MM.1S (cell line): ENCODE data around the gene MED13L.

Experiments used
- DNase-seq: peaks from one replicate; pipeline ENCODE4 v3.0.0-alpha.2; 2015
- H2AFZ ChIP-seq: fragments of 300-600 bp; sonication (generic); 2 replicates; pipeline ENCODE4 v1.6.0; 2016; ENCODE audit warnings: antibody characterized with exemption, low read length
- H3F3A ChIP-seq: fragments of 300-600 bp; sonication (generic); 2 replicates; pipeline ENCODE4 v1.6.1; 2016; ENCODE audit warnings: mild to moderate bottlenecking, antibody characterized with exemption, low read length, moderate library complexity, mixed read lengths; ENCODE audit not compliant: insufficient read depth
- H3K27ac ChIP-seq: fragments of 300-600 bp; sonication (generic); 2 replicates; pipeline ENCODE4 v1.5.1; 2016; ENCODE audit warnings: mild to moderate bottlenecking, low read length
- H3K27me3 ChIP-seq: fragments of 300-600 bp; sonication (generic); replicated peaks from 2 replicates; pipeline ENCODE4 v1.6.0; 2016; ENCODE audit warnings: low read length; ENCODE audit not compliant: insufficient read depth
- H3K36me3 ChIP-seq: fragments of 300-600 bp; sonication (generic); replicated peaks from 2 replicates; pipeline ENCODE4 v1.6.1; 2016; ENCODE audit warnings: mild to moderate bottlenecking, low read length, mixed read lengths; ENCODE audit not compliant: insufficient read depth
- H3K4me1 ChIP-seq: fragments of 300-600 bp; sonication (generic); 2 replicates; pipeline ENCODE4 v1.6.1; 2016; ENCODE audit warnings: low read length, mixed read lengths
- H3K4me2 ChIP-seq: fragments of 300-600 bp; sonication (generic); 2 replicates; pipeline ENCODE4 v1.6.0; 2016; ENCODE audit warnings: low read depth, low read length
- H3K4me3 ChIP-seq: fragments of 300-600 bp; sonication (generic); 2 replicates; pipeline ENCODE4 v1.5.1; 2016; ENCODE audit warnings: low read length, mixed read lengths
- H3K79me2 ChIP-seq: fragments of 300-600 bp; sonication (generic); 2 replicates; pipeline ENCODE4 v1.6.1; 2016; ENCODE audit warnings: mixed run types, low read length, mixed read lengths
- H3K9ac ChIP-seq: fragments of 300-600 bp; sonication (generic); 2 replicates; pipeline ENCODE4 v1.6.1; 2016; ENCODE audit warnings: low read length, mixed read lengths
- H3K9me2 ChIP-seq: fragments of 300-600 bp; sonication (generic); replicated peaks from 2 replicates; pipeline ENCODE4 v1.6.1; 2016; ENCODE audit warnings: mild to moderate bottlenecking, low read length, mixed read lengths; ENCODE audit not compliant: insufficient read depth
- H3K9me3 ChIP-seq: fragments of 300-600 bp; sonication (generic); replicated peaks from 2 replicates; pipeline ENCODE4 v1.6.1; 2016; ENCODE audit warnings: mild to moderate bottlenecking, low read length, mixed read lengths; ENCODE audit not compliant: insufficient read depth
- H4K20me1 ChIP-seq: fragments of 300-600 bp; sonication (generic); 2 replicates; pipeline ENCODE4 v1.6.1; 2016; ENCODE audit warnings: mild to moderate bottlenecking, low read length, moderate library complexity, mixed read lengths; ENCODE audit not compliant: insufficient read depth
- EZH2 ChIP-seq: fragments of 300-600 bp; sonication (generic); optimal IDR thresholded peaks from 2 replicates; pipeline ENCODE3; 2017; ENCODE audit warnings: low read depth, mild to moderate bottlenecking, antibody characterized with exemption, low read length, mixed read lengths
- EZH2phosphoT487 ChIP-seq: fragments of 300-600 bp; sonication (generic); IDR thresholded peaks from 2 replicates; pipeline ENCODE4 v1.6.1; 2018; ENCODE audit warnings: antibody characterized with exemption, low read length
- TF ChIP-seq, protein P1 (sequence below): fragments of 300-600 bp; sonication (generic); IDR thresholded peaks from 2 replicates; pipeline ENCODE4 v1.5.1; 2016; ENCODE audit warnings: antibody characterized with exemption, low read length, mixed read lengths

The MED13L gene

DNA sequence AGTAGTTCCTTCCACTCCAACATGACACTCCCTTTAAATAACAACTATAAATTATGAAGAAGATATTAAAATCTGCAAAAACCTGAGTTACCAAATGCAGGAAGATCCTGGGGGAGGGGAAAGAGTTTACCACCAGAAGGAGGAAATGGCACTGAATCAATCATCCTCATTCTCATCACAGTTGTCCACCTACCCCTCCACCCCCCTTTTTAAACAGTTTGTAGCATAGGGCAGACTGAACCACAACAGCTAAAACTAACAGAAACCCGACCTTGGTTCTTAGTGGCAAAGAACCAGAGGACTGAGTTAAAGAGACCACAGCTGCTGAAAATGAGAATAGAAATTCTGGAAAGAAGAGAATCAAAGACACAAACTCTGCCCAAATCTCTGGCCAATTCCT, 189.5 kb downstream of the MED13L start:
- no peaks in the 10 kb centered on the region for H3K9me2 ChIP-seq
- H3K27me3 ChIP-seq, result no peaks in the 10 kb centered on the region
- no peaks in the 10 kb centered on the region for H3F3A ChIP-seq
- peaks cover 73% of the 10 kb centered on the region for H3K79me2 ChIP-seq
- H2AFZ ChIP-seq, result no peak overlapping the region
- TF ChIP-seq EZH2 (no peak), EZH2phosphoT487 (no peak)
- TF ChIP-seq, protein P1, sequence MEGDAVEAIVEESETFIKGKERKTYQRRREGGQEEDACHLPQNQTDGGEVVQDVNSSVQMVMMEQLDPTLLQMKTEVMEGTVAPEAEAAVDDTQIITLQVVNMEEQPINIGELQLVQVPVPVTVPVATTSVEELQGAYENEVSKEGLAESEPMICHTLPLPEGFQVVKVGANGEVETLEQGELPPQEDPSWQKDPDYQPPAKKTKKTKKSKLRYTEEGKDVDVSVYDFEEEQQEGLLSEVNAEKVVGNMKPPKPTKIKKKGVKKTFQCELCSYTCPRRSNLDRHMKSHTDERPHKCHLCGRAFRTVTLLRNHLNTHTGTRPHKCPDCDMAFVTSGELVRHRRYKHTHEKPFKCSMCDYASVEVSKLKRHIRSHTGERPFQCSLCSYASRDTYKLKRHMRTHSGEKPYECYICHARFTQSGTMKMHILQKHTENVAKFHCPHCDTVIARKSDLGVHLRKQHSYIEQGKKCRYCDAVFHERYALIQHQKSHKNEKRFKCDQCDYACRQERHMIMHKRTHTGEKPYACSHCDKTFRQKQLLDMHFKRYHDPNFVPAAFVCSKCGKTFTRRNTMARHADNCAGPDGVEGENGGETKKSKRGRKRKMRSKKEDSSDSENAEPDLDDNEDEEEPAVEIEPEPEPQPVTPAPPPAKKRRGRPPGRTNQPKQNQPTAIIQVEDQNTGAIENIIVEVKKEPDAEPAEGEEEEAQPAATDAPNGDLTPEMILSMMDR, result no peak
- H3K9me3 ChIP-seq, result no peaks in the 10 kb centered on the region
- H3K27ac ChIP-seq, result no peak overlapping the region
- H3K4me1 ChIP-seq, result peaks cover 8% of the 10 kb centered on the region; the same call in 1 of the 2 replicates
- no peaks in the 10 kb centered on the region for H3K36me3 ChIP-seq
- no peak overlapping the region for H3K9ac ChIP-seq
- no peak overlapping the region for H3K4me3 ChIP-seq
- H4K20me1 ChIP-seq, result peaks cover 5% of the 10 kb centered on the region; the same call in 1 of the 2 replicates
- no peak for DNase-seq
- H3K4me2 ChIP-seq, result no peak overlapping the region

DNA sequence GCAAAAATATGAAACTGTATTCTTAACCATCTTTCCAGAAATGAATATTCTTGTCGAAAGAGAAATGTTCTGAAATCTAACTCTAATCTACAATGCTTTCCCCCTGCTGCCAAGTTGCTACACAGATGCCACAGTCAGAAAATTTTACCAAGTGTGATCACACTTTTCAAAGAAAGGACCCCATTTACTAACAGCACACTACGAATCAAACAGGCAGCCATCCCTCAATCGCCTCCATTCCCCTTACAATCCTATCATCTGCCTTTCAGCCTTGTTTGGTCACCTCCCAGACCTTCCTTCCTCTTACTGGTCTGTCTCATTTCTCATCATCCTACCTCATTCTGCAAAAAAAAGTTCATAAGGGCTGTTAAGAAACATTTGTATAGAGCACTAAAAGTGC, 190.1 kb downstream of the MED13L start:
- H3K9me3 ChIP-seq, result no peaks in the 10 kb centered on the region
- no peak for DNase-seq
- H3K9ac ChIP-seq, result no peak overlapping the region
- H3K36me3 ChIP-seq, result no peaks in the 10 kb centered on the region
- H3F3A ChIP-seq, result no peaks in the 10 kb centered on the region
- peaks cover 8% of the 10 kb centered on the region; the same call in 1 of the 2 replicates for H3K4me1 ChIP-seq
- no peaks in the 10 kb centered on the region for H3K9me2 ChIP-seq
- H2AFZ ChIP-seq, result no peak overlapping the region
- H3K27ac ChIP-seq, result no peak overlapping the region
- H3K4me3 ChIP-seq, result no peak overlapping the region
- peaks cover 69% of the 10 kb centered on the region for H3K79me2 ChIP-seq
- no peaks in the 10 kb centered on the region for H3K27me3 ChIP-seq
- H4K20me1 ChIP-seq, result peaks cover 5% of the 10 kb centered on the region; the same call in 1 of the 2 replicates
- TF ChIP-seq, protein P1, result no peak
- TF ChIP-seq EZH2 (no peak), EZH2phosphoT487 (no peak)
- no peak overlapping the region for H3K4me2 ChIP-seq

DNA sequence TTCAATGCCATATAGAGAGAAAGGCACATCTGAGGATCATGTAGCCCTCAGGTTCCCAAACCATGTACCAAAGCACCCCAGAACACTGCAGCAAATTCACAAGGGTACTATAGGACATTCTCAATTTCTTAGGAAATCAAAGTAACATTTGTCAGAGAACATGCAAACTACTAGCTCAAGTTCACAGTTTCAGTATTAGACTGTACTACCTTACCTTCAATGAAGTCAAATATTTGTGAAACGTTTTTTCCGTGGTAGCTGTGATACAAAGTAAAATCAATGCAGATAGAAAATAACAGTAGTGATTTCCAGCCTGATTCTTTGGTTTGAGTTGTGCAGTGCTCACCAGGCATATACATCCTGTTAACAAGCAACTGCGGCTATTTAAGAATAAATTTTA, 197.1 kb downstream of the MED13L start:
- Histone ChIP-seq H3K27ac (no peak overlapping the region), H2AFZ (no peak overlapping the region), H3K4me1 (no peaks in the 10 kb centered on the region), H4K20me1 (no peaks in the 10 kb centered on the region), H3K4me3 (no peak overlapping the region), H3K9me3 (no peaks in the 10 kb centered on the region), H3K36me3 (no peaks in the 10 kb centered on the region), H3K4me2 (no peak overlapping the region), H3K9ac (no peak overlapping the region), H3K9me2 (no peaks in the 10 kb centered on the region), H3K27me3 (no peaks in the 10 kb centered on the region), H3K79me2 (peaks cover 32% of the 10 kb centered on the region), H3F3A (no peaks in the 10 kb centered on the region)
- no peak for DNase-seq
- TF ChIP-seq EZH2 (no peak), EZH2phosphoT487 (no peak)
- TF ChIP-seq, protein P1, result no peak
